Neuron (in vitro differentiated cells): ENCODE measurements around the gene ERBB3.

Source experiments
- H2AFZ ChIP-seq: one replicate; pipeline ENCODE4 v1.6.1; 2013; ENCODE audit warnings: low read depth, mild to moderate bottlenecking, inconsistent platforms, low read length, moderate library complexity
- H3K27me3 ChIP-seq: one replicate; pipeline ENCODE4 v1.6.1; 2013; ENCODE audit warnings: low read length; ENCODE audit not compliant: insufficient read depth
- H3K36me3 ChIP-seq: one replicate; pipeline ENCODE4 v1.6.1; 2013; ENCODE audit warnings: low read length; ENCODE audit not compliant: insufficient read depth
- H3K4me1 ChIP-seq: one replicate; pipeline ENCODE4 v1.6.1; 2013; ENCODE audit warnings: low read length; ENCODE audit not compliant: insufficient read depth
- H3K4me3 ChIP-seq: 2 replicates; pipeline ENCODE4 v1.5.1; 2013; ENCODE audit warnings: mild to moderate bottlenecking, low read length, moderate library complexity
- H3K9me3 ChIP-seq: one replicate; pipeline ENCODE4 v1.6.1; 2013; ENCODE audit warnings: low read length

The ERBB3 gene

DNA sequence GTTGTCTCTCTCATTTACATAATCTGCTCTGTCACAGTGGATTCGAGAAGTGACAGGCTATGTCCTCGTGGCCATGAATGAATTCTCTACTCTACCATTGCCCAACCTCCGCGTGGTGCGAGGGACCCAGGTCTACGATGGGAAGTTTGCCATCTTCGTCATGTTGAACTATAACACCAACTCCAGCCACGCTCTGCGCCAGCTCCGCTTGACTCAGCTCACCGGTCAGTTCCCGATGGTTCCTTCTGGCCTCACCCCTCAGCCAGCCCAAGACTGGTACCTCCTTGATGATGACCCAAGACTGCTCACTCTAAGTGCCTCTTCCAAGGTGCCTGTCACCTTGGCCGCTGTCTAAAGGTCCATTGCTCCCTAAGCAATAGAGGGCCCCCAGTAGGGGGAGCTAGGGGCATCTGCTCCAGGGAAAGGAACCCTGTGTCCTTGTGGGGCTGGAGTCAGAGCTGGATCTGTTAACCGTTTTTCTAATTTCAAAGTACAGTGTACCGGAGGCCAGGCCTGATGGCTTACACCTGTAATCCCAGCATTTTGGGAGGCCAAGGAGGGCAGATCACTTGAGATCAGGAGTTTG lies 5.1 kb downstream of the ERBB3 start:
- H3K4me3 ChIP-seq: no peak overlapping the region
- H3K4me1 ChIP-seq: peaks cover 6% of the 10 kb centered on the region

DNA sequence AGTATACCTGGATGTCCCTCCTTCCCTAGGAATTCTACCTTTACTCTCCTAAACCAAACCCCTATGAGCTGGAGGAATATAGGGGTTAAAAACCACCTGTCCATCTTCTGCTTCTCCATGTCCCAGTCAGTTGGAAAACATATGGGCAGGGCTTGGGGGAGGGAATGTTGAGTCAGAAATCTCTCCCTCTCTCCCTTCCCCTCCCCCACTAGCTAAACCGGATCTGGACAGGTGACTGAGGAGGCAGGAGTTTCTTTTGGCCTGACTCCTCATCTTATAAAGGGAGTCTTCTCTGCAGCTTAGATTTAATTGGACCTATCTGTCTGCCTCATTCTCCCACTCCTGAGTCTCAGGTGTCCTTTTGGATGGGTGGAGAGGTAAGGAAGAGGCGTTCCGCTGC lies 6.1 kb downstream of the ERBB3 start:
- no peaks in the 10 kb centered on the region for H3K4me1 ChIP-seq
- H3K36me3 ChIP-seq: no peaks in the 10 kb centered on the region
- no peak overlapping the region for H2AFZ ChIP-seq
- H3K4me3 ChIP-seq: no peak overlapping the region
- H3K27me3 ChIP-seq: peaks cover 26% of the 10 kb centered on the region
- H3K9me3 ChIP-seq: no peaks in the 10 kb centered on the region

More for the DNA sequence above, 5.1 kb downstream of the ERBB3 start:
- Histone ChIP-seq H3K36me3 (no peaks in the 10 kb centered on the region), H3K27me3 (peaks cover 36% of the 10 kb centered on the region), H3K9me3 (no peaks in the 10 kb centered on the region), H2AFZ (no peak overlapping the region)

GRCh38 chr12:56086608-56087007 lies 6.6 kb downstream of the ERBB3 start:
- Histone ChIP-seq H3K4me3 (no peak overlapping the region), H3K27me3 (peaks cover 21% of the 10 kb centered on the region)

DNA sequence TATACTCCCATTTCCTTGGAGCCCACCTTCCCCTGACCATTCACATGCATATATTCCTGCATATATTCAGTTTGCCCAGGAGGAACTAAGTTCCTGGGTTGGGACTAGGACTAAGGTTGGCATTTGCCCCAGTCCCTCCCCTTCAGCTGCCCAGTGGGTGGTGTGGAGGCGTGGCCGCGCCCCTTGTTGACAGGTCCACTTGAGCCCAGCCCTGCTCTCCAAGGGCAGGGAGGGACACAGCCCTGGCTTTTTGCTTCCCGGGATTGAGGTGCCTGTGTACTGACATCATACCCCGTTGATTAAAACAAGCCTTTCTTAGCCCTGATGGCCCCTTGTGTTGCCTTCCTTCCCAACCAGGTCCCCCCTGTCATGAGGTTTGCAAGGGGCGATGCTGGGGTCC lies 7.3 kb downstream of the ERBB3 start:
- Histone ChIP-seq H3K4me3 (no peak overlapping the region), H3K27me3 (peaks cover 15% of the 10 kb centered on the region), H2AFZ (no peak overlapping the region), H3K4me1 (no peaks in the 10 kb centered on the region), H3K9me3 (no peaks in the 10 kb centered on the region), H3K36me3 (no peaks in the 10 kb centered on the region)

More at GRCh38 chr12:56086608-56087007, 6.6 kb downstream of the ERBB3 start:
- Histone ChIP-seq H3K36me3 (no peaks in the 10 kb centered on the region), H2AFZ (no peak overlapping the region), H3K4me1 (no peaks in the 10 kb centered on the region), H3K9me3 (no peaks in the 10 kb centered on the region)

- Histone ChIP-seq H3K4me1 (no peaks in the 10 kb centered on the region), H3K27me3 (peaks cover 4% of the 10 kb centered on the region), H3K4me3 (no peak overlapping the region), H3K9me3 (no peaks in the 10 kb centered on the region), H3K36me3 (no peaks in the 10 kb centered on the region), H2AFZ (no peak overlapping the region)
Observed at GRCh38 chr12:56097738-56098137, 17.8 kb downstream of the ERBB3 start.

DNA sequence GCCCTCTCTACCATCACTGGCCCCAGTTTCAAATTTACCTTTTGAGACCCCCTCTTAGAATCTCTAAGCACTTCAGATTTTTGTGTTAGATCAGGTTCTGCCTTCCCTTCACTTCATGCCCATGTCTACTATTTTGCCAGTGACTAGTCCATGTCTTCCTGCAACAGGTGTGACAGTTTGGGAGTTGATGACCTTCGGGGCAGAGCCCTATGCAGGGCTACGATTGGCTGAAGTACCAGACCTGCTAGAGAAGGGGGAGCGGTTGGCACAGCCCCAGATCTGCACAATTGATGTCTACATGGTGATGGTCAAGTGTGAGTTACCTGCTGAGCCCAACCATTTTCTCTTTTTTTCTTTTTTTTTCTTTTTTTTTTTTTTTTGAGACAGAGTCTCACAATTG lies 18.6 kb downstream of the ERBB3 start:
- no peaks in the 10 kb centered on the region for H3K36me3 ChIP-seq
- H2AFZ ChIP-seq: no peak overlapping the region
- H3K4me3 ChIP-seq: no peak overlapping the region
- H3K4me1 ChIP-seq: peaks cover 5% of the 10 kb centered on the region
- H3K9me3 ChIP-seq: no peaks in the 10 kb centered on the region
- peaks cover 4% of the 10 kb centered on the region for H3K27me3 ChIP-seq

- no peak overlapping the region for H2AFZ ChIP-seq
- H3K9me3 ChIP-seq: no peaks in the 10 kb centered on the region
- peaks cover 4% of the 10 kb centered on the region for H3K27me3 ChIP-seq
- H3K4me1 ChIP-seq: peaks cover 7% of the 10 kb centered on the region
- H3K4me3 ChIP-seq: no peak overlapping the region
- H3K36me3 ChIP-seq: no peaks in the 10 kb centered on the region
Observed at GRCh38 chr12:56099787-56100186, 19.8 kb downstream of the ERBB3 start.

DNA sequence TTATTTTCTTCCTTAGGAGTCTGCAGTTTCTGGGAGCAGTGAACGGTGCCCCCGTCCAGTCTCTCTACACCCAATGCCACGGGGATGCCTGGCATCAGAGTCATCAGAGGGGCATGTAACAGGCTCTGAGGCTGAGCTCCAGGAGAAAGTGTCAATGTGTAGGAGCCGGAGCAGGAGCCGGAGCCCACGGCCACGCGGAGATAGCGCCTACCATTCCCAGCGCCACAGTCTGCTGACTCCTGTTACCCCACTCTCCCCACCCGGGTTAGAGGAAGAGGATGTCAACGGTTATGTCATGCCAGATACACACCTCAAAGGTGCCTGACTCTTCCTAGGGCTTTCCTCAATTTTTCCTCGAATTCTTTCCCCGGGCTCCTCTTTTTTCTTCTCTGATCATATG lies 21.1 kb downstream of the ERBB3 start:
- H3K27me3 ChIP-seq: peaks cover 4% of the 10 kb centered on the region
- H3K4me3 ChIP-seq: no peak overlapping the region
- peaks cover 19% of the 10 kb centered on the region for H3K4me1 ChIP-seq
- no peaks in the 10 kb centered on the region for H3K9me3 ChIP-seq
- no peak overlapping the region for H2AFZ ChIP-seq
- H3K36me3 ChIP-seq: peaks cover under 1% of the 10 kb centered on the region

GRCh38 chr12:56102683-56103065 lies 22.7 kb downstream of the ERBB3 start:
- Histone ChIP-seq H3K4me1 (peaks cover 23% of the 10 kb centered on the region), H3K27me3 (no peaks in the 10 kb centered on the region), H3K9me3 (no peaks in the 10 kb centered on the region), H2AFZ (no peak overlapping the region), H3K36me3 (peaks cover 16% of the 10 kb centered on the region), H3K4me3 (no peak overlapping the region)

- no peaks in the 10 kb centered on the region for H3K27me3 ChIP-seq
- H3K9me3 ChIP-seq: no peaks in the 10 kb centered on the region
- H3K36me3 ChIP-seq: peaks cover 21% of the 10 kb centered on the region
- peak overlapping the region; percentile 66 for H3K4me3 ChIP-seq
- H3K4me1 ChIP-seq: peaks cover 23% of the 10 kb centered on the region
- peak overlapping the region; percentile 81 for H2AFZ ChIP-seq
Observed at GRCh38 chr12:56103066-56103711, 23.2 kb downstream of the ERBB3 start.

DNA sequence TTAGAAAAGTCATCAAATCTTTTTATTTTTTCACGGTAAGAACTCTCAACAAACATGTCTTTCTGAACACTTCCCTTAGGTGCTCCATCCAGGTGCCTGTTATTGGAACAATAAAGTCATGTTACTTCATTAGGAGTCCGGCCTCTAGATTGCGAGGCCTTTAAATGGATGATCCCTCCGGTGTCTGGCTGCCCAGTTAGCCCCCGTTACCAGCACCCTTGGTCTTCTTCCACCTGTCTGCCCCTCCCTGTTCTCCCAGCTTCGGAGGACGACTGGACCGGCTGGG lies 23.8 kb downstream of the ERBB3 start:
- H3K4me3 ChIP-seq: peak overlapping the region; percentile 66
- H3K4me1 ChIP-seq: peaks cover 23% of the 10 kb centered on the region

DNA sequence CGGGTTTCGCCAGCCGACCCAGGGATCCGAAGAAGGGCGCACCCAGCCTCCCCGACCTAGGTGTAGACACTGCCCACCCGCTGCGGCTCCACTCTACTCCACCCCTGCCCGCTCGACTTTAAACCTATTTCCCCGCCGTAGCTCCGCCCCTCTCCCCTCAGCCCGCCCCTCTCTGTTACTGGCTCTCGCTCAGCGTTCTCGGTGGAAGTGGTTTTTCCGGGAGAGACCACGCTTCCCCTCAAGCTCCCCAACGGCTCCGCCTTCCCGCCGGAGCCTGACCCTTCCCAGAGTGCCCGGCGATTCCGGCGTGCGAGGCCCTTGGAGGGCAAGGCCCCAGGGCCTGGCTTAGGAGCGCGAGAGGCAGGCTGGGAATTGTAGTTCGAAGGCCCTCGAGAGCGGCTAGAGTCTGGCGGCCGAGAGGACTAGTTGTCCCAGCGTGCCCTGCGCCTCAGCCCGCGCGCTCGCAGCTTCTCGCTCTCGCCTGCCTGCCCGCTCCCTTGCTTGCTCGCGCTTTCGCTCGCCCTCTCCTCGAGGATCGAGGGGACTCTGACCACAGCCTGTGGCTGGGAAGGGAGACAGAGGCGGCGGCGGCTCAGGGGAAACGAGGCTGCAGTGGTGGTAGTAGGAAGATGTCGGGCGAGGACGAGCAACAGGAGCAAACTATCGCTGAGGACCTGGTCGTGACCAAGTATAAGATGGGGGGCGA lies 24.3 kb downstream of the ERBB3 start, which contains the start of gene PA2G4:
TSS of gene PA2G4 (plus strand) at position 451 of the 706 bp plus-strand sequence. CDS start at position 630, 179 bp downstream.
- Histone ChIP-seq H3K4me1 (peaks cover 23% of the 10 kb centered on the region), H3K36me3 (peaks cover 30% of the 10 kb centered on the region), H3K9me3 (no peaks in the 10 kb centered on the region), H3K27me3 (no peaks in the 10 kb centered on the region), H2AFZ (peak within 1 kb of the TSS; percentile 81), H3K4me3 (peak within 1 kb of the TSS; percentile 66)

More for the DNA sequence above, 23.8 kb downstream of the ERBB3 start:
- Histone ChIP-seq H2AFZ (peak overlapping the region; percentile 81), H3K27me3 (no peaks in the 10 kb centered on the region), H3K9me3 (no peaks in the 10 kb centered on the region), H3K36me3 (peaks cover 26% of the 10 kb centered on the region)

- Histone ChIP-seq H3K4me1 (peaks cover 23% of the 10 kb centered on the region), H3K4me3 (peak overlapping the region; percentile 66), H3K27me3 (no peaks in the 10 kb centered on the region), H2AFZ (peak overlapping the region; percentile 50), H3K36me3 (peaks cover 37% of the 10 kb centered on the region), H3K9me3 (no peaks in the 10 kb centered on the region)
Observed at GRCh38 chr12:56104815-56105608, 25.0 kb downstream of the ERBB3 start.
